ENCODE measurements around the gene SETSIP. TPM values are rescaled to one million over a fixed set of nuclear protein-coding genes. Genes with fewer than 3 reads are reported as not detected.
A peak's percentile ranks its signal among the peaks of the same experiment; 100 is the strongest.

SETSIP gene, protein sequence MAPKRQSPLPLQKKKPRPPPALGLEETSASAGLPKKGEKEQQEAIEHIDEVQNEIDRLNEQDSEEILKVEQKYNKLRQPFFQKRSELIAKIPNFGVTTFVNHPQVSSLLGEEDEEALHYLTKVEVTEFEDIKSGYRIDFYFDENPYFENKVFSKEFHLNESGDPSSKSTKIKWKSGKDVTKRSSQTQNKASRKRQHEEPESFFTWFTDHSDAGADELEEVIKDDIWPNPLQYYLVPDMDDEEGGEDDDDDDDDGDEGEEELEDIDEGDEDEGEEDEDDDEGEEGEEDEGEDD
- total RNA-seq = not detected in 2 replicates

GRCh38 chr1:92075311-92075710 lies at the start of gene SETSIP:
SETSIP (minus strand) TSS chr1:92075411; CDS start chr1:92075411, 0 bp downstream.
- intact Hi-C loops (cut with micrococcal nuclease) = no loop called here
- Mint-ChIP-seq H3K27ac (no peak within 1 kb of the TSS), H3K36me3 (ENCODE audit: low read depth) (no peaks in the 10 kb centered on the region), H3K27me3 (ENCODE audit: insufficient read depth) (peaks cover 11% of the 10 kb centered on the region), H3K4me1 (ENCODE audit: low read depth) (peaks cover 7% of the 10 kb centered on the region), H3K9me3 (no peaks in the 10 kb centered on the region), H3K4me3 (no peak within 1 kb of the TSS)
- DNase-seq (ENCODE audit: low spot score) = no peak

GRCh38 chr1:92123868-92124267 lies 48.7 kb upstream of the SETSIP start:
- no peak for DNase-seq (ENCODE audit: low spot score)
- Mint-ChIP-seq H3K9me3 (no peaks in the 10 kb centered on the region), H3K4me1 (ENCODE audit: low read depth) (peaks cover 7% of the 10 kb centered on the region), H3K27ac (peak overlapping the region; percentile 15), H3K27me3 (ENCODE audit: insufficient read depth) (no peaks in the 10 kb centered on the region), H3K4me3 (peak overlapping the region; percentile 58), H3K36me3 (ENCODE audit: low read depth) (peaks cover 1% of the 10 kb centered on the region)
- intact Hi-C loops (cut with micrococcal nuclease) = no loop called here

- no peak overlapping the region for H3K4me3 Mint-ChIP-seq
Measured at GRCh38 chr1:92118826-92119225, 43.6 kb upstream of the SETSIP start.

DNA sequence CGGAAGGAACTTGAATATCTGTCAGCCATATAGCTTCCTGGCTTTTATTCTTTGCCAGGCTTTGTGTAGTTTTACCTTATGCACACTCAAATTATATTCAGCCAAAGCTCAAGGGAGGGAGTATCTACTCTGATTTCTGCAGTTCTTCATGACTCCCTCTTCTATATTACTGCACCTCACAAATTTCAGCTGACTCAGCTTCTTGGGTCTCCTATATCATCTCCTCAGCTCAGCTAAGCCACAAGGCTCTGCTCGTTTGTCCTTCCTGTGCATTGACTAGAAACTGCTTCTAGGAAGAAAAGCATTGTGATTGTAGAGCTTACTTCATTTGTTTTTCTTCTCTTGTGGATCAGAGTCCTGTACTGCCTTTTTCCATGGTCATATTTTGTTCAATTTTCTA lies 42.3 kb upstream of the SETSIP start:
- no peak for DNase-seq (ENCODE audit: low spot score)
- Mint-ChIP-seq H3K4me3 (no peak overlapping the region), H3K27ac (no peak overlapping the region), H3K4me1 (ENCODE audit: low read depth) (peaks cover 7% of the 10 kb centered on the region), H3K27me3 (ENCODE audit: insufficient read depth) (no peaks in the 10 kb centered on the region), H3K9me3 (no peaks in the 10 kb centered on the region), H3K36me3 (ENCODE audit: low read depth) (no peaks in the 10 kb centered on the region)
- intact Hi-C loops (cut with micrococcal nuclease) = no loop called here

More at GRCh38 chr1:92118826-92119225, 43.6 kb upstream of the SETSIP start:
- Mint-ChIP-seq H3K36me3 (ENCODE audit: low read depth) (no peaks in the 10 kb centered on the region), H3K9me3 (no peaks in the 10 kb centered on the region), H3K27ac (no peak overlapping the region), H3K27me3 (ENCODE audit: insufficient read depth) (no peaks in the 10 kb centered on the region), H3K4me1 (ENCODE audit: low read depth) (peaks cover 8% of the 10 kb centered on the region)
- DNase-seq (ENCODE audit: low spot score) = no peak
- intact Hi-C loops (cut with micrococcal nuclease) = no loop called here

GRCh38 chr1:92108631-92109030 lies 33.4 kb upstream of the SETSIP start:
- Mint-ChIP-seq H3K4me3 (no peak overlapping the region), H3K27ac (no peak overlapping the region), H3K9me3 (no peaks in the 10 kb centered on the region), H3K36me3 (ENCODE audit: low read depth) (no peaks in the 10 kb centered on the region), H3K4me1 (ENCODE audit: low read depth) (no peaks in the 10 kb centered on the region), H3K27me3 (ENCODE audit: insufficient read depth) (no peaks in the 10 kb centered on the region)
- no peak for DNase-seq (ENCODE audit: low spot score)
- intact Hi-C loops (cut with micrococcal nuclease) = no loop called here

DNA sequence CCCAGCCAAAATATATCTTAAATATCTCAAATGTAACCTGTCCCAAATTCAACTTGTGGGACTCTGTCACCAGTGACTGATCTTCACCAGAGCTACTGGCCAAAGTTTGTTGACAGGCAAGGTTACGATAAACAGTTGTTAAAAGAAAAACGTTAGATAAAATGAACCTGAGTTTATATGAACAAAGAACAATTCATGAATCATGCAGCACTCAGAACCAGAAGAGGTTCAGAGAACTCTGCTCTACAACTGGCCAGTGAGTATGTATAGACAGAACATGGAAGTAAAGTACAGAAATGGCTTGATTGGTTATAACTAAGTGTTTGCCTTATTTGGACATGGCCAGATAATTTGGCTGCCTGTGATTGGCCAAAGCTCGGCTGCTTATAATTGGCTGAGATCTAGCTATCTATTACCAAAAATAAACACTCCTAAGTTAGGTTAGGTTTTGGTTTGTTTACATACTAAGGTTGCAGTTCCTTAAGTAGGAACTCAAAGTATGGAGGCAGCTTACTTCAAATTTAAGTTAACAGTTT lies 30.4 kb upstream of the SETSIP start:
- DNase-seq (ENCODE audit: low spot score) = no peak
- intact Hi-C loops (cut with micrococcal nuclease) = no loop called here
- H3K9me3 Mint-ChIP-seq = no peaks in the 10 kb centered on the region
- H3K4me1 Mint-ChIP-seq (ENCODE audit: low read depth) = no peaks in the 10 kb centered on the region
- H3K36me3 Mint-ChIP-seq (ENCODE audit: low read depth) = no peaks in the 10 kb centered on the region
- H3K27ac Mint-ChIP-seq = no peak overlapping the region
- H3K27me3 Mint-ChIP-seq (ENCODE audit: insufficient read depth) = no peaks in the 10 kb centered on the region
- no peak overlapping the region for H3K4me3 Mint-ChIP-seq

DNA sequence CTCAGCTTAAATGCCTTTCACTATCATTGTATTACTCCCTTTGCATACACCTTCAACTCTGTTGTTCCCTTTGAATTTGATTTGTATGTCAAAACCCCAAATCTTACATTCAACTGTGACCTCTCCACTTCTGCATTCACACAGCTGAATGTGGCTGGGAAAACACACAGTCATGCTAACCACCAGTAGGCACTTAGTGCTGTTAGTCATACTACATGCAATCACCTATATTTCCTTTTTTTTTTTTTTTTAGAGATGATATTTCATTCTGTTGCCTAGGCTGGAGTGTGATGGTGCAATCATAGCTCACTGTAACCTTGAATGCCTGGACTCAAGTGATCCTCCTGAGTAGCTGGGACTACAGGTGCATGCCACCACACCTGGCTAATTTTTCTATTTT lies 21.1 kb upstream of the SETSIP start:
- intact Hi-C loops (cut with micrococcal nuclease) = no loop called here
- Mint-ChIP-seq H3K27ac (no peak overlapping the region), H3K27me3 (ENCODE audit: insufficient read depth) (no peaks in the 10 kb centered on the region), H3K4me1 (ENCODE audit: low read depth) (no peaks in the 10 kb centered on the region), H3K36me3 (ENCODE audit: low read depth) (no peaks in the 10 kb centered on the region), H3K4me3 (no peak overlapping the region), H3K9me3 (no peaks in the 10 kb centered on the region)
- no peak for DNase-seq (ENCODE audit: low spot score)

DNA sequence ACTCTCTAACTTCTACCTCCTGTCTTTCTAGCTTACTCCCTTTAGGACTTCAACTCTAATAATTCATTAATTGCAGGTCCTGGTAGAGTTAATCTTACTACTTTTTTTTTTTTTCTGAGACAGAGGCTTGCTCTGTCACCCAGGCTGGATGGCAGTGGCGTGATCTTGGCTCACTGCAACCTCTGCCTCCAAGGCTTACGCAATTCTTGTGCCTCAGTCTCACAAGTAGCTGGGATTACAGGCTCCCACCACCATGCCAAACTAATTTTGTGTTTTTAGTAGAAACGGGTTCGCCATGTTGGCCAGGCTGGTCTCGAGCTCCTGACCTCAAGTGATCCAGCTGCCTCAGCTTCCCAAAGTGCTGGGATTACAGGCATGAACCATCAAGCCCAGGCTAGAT lies 20.7 kb upstream of the SETSIP start:
- Mint-ChIP-seq H3K27ac (no peak overlapping the region), H3K4me1 (ENCODE audit: low read depth) (no peaks in the 10 kb centered on the region), H3K36me3 (ENCODE audit: low read depth) (no peaks in the 10 kb centered on the region)

DNA sequence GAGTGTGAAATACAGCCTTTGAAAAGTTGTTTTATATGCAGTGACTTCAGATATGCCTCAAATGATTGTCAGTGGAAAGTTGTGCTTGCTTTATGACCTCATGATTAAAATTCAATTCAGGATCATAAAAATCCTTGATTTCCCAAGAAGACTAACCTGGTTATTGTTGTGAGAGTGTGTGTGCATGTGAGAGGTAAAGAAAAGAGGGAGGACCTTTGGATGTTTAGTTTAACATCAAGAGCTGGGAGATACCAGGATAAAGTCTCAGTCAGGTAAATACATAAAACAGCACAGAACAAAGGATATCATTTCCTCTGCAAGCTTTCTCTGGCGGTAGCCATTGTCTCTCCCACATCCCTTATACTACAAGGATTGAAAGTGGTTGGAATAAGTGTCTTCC lies 19.4 kb upstream of the SETSIP start:
- H3K4me1 Mint-ChIP-seq (ENCODE audit: low read depth) = no peaks in the 10 kb centered on the region
- intact Hi-C loops (cut with micrococcal nuclease) = no loop called here
- H3K9me3 Mint-ChIP-seq = no peaks in the 10 kb centered on the region
- DNase-seq (ENCODE audit: low spot score) = no peak
- H3K4me3 Mint-ChIP-seq = no peak overlapping the region
- no peaks in the 10 kb centered on the region for H3K36me3 Mint-ChIP-seq (ENCODE audit: low read depth)
- H3K27me3 Mint-ChIP-seq (ENCODE audit: insufficient read depth) = no peaks in the 10 kb centered on the region
- H3K27ac Mint-ChIP-seq = no peak overlapping the region

More for the DNA sequence above, 20.7 kb upstream of the SETSIP start:
- no peak overlapping the region for H3K4me3 Mint-ChIP-seq
- no peaks in the 10 kb centered on the region for H3K27me3 Mint-ChIP-seq (ENCODE audit: insufficient read depth)
- no peaks in the 10 kb centered on the region for H3K9me3 Mint-ChIP-seq
- no peak for DNase-seq (ENCODE audit: low spot score)
- intact Hi-C loops (cut with micrococcal nuclease) = no loop called here

DNA sequence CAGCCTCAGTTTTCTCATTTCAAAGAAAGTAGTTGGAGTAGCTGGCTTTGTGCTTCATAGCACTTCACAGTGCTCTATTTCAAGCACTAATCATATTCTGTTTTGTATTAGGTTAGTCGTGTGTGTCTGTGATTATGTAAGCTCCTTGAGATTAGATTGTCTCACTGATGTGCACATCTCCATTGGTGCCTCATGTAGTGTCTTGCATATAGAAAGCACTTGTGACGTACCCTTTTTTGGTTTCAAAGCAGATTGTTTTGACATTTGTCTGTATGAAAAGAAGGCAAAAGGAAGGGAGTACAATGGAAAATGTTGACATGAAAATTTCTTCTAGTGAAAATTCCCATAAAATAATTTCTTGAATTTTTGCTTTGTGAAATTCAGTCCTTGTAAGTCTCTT lies 18.9 kb upstream of the SETSIP start:
- H3K27ac Mint-ChIP-seq = no peak overlapping the region
- intact Hi-C loops (cut with micrococcal nuclease) = no loop called here
- H3K4me1 Mint-ChIP-seq (ENCODE audit: low read depth) = no peaks in the 10 kb centered on the region
- no peaks in the 10 kb centered on the region for H3K27me3 Mint-ChIP-seq (ENCODE audit: insufficient read depth)
- no peaks in the 10 kb centered on the region for H3K36me3 Mint-ChIP-seq (ENCODE audit: low read depth)
- no peaks in the 10 kb centered on the region for H3K9me3 Mint-ChIP-seq
- DNase-seq (ENCODE audit: low spot score) = no peak
- H3K4me3 Mint-ChIP-seq = no peak overlapping the region

- no peak overlapping the region for H3K4me3 Mint-ChIP-seq
- H3K36me3 Mint-ChIP-seq (ENCODE audit: low read depth) = no peaks in the 10 kb centered on the region
- intact Hi-C loops (cut with micrococcal nuclease) = no loop called here
- DNase-seq (ENCODE audit: low spot score) = no peak
- no peaks in the 10 kb centered on the region for H3K4me1 Mint-ChIP-seq (ENCODE audit: low read depth)
- no peaks in the 10 kb centered on the region for H3K27me3 Mint-ChIP-seq (ENCODE audit: insufficient read depth)
- no peaks in the 10 kb centered on the region for H3K9me3 Mint-ChIP-seq
- no peak overlapping the region for H3K27ac Mint-ChIP-seq
Measured at GRCh38 chr1:92091625-92092024, 16.4 kb upstream of the SETSIP start.

GRCh38 chr1:92087542-92087941 lies 12.3 kb upstream of the SETSIP start:
- Mint-ChIP-seq H3K4me1 (ENCODE audit: low read depth) (peaks cover under 1% of the 10 kb centered on the region), H3K27ac (no peak overlapping the region), H3K27me3 (ENCODE audit: insufficient read depth) (no peaks in the 10 kb centered on the region), H3K4me3 (no peak overlapping the region), H3K9me3 (peaks cover 21% of the 10 kb centered on the region), H3K36me3 (ENCODE audit: low read depth) (peaks cover 3% of the 10 kb centered on the region)
- intact Hi-C loops (cut with micrococcal nuclease) = no loop called here
- no peak for DNase-seq (ENCODE audit: low spot score)

GRCh38 chr1:92085727-92086126 lies 10.5 kb upstream of the SETSIP start:
- Mint-ChIP-seq H3K4me3 (no peak overlapping the region), H3K27me3 (ENCODE audit: insufficient read depth) (no peaks in the 10 kb centered on the region), H3K36me3 (ENCODE audit: low read depth) (peaks cover 3% of the 10 kb centered on the region), H3K9me3 (peaks cover 21% of the 10 kb centered on the region), H3K4me1 (ENCODE audit: low read depth) (peaks cover 6% of the 10 kb centered on the region), H3K27ac (no peak overlapping the region)
- intact Hi-C loops (cut with micrococcal nuclease) = no loop called here
- DNase-seq (ENCODE audit: low spot score) = no peak
